Stimulated activated CD4-positive, alpha-beta T cell treated with anti-CD3 and anti-CD28 coated beads, TNF-alpha, amount 100 ng/mL, for 4 hours (primary cell): ENCODE results near the gene TNFSF4.
"Not testable (repeated sequence)": the region's sequence is repeated elsewhere in the genome, so short reads cannot be mapped to it uniquely, and the experiment has no call there.

Source experiments
- DNase-seq, 3 experiments: peaks; one replicate each; pipeline ENCODE4 v3.0.0-alpha.2; 2020; ENCODE audit warnings: low read depth in 3 of 3

Gene TNFSF4

GRCh38 chr1:173206816-173207568 is at the start of gene TNFSF4:
Gene TNFSF4 (minus strand): TSS chr1:173207331. CDS start chr1:173207176, 155 bp downstream.
- no peak for DNase-seq

- DNase-seq, result no peak
Observed at GRCh38 chr1:173255214-173255813, 48.2 kb upstream of the TNFSF4 start.

- DNase-seq, result no peak
Observed at GRCh38 chr1:173253046-173253445, 45.9 kb upstream of the TNFSF4 start.

- DNase-seq, result no peak
Observed at GRCh38 chr1:173249349-173249748, 42.2 kb upstream of the TNFSF4 start.

- no peak for DNase-seq
Observed at GRCh38 chr1:173248247-173248940, 41.3 kb upstream of the TNFSF4 start.

GRCh38 chr1:173245892-173246291 is 38.8 kb upstream of the TNFSF4 start:
- DNase-seq, result no peak

GRCh38 chr1:173243300-173243699 is 36.2 kb upstream of the TNFSF4 start:
- DNase-seq, result no peak

GRCh38 chr1:173241528-173242347 is 34.6 kb upstream of the TNFSF4 start:
- DNase-seq, result no peak

- DNase-seq, result no peak
Observed at GRCh38 chr1:173240609-173241008, 33.5 kb upstream of the TNFSF4 start.

- no peak for DNase-seq
Observed at GRCh38 chr1:173239058-173239457, 31.9 kb upstream of the TNFSF4 start.

- no peak for DNase-seq
Observed at GRCh38 chr1:173234899-173235298, 27.8 kb upstream of the TNFSF4 start.

GRCh38 chr1:173234434-173234833 is 27.3 kb upstream of the TNFSF4 start:
- not testable (repeated sequence) for DNase-seq

GRCh38 chr1:173229031-173229430 is 21.9 kb upstream of the TNFSF4 start:
- not testable (repeated sequence) for DNase-seq

GRCh38 chr1:173224949-173225348 is 17.8 kb upstream of the TNFSF4 start:
- DNase-seq, result no peak

GRCh38 chr1:173224280-173224892 is 17.3 kb upstream of the TNFSF4 start:
- no peak for DNase-seq

GRCh38 chr1:173223031-173223380 is 15.9 kb upstream of the TNFSF4 start:
- no peak for DNase-seq

- no peak for DNase-seq
Observed at GRCh38 chr1:173222149-173223030, 15.3 kb upstream of the TNFSF4 start.

GRCh38 chr1:173220157-173220556 is 13.0 kb upstream of the TNFSF4 start:
- no peak for DNase-seq

- no peak for DNase-seq
Observed at GRCh38 chr1:173213665-173214064, 6.5 kb upstream of the TNFSF4 start.

GRCh38 chr1:173212952-173213491 is 5.9 kb upstream of the TNFSF4 start:
- DNase-seq, result no peak
